NCI-H460 (cell line): Measurements from ENCODE around the gene ENTHD1. TPM values are rescaled to one million over a fixed set of nuclear protein-coding genes. Genes with fewer than 3 reads are reported as not detected.
A peak's percentile ranks its signal among the peaks of the same experiment; 100 is the strongest.
"Not testable (repeated sequence)": the region's sequence is repeated elsewhere in the genome, so short reads cannot be mapped to it uniquely, and the experiment has no call there.

Experiments used
- DNase-seq: peaks from one replicate; pipeline ENCODE4 v3.0.0-alpha.2; 2016; ENCODE audit warnings: low read depth; ENCODE audit errors: extremely low read depth
- total RNA-seq: library from RNA; depleted of rRNA; stranded (reverse); fragments of >200 nt; shearing (Covaris generic); gene quantifications from 2 replicates; pipeline ENCODE4 v1.2.3, GENCODE V29; 2014

The ENTHD1 gene
- total RNA-seq, 1 experiment from 2014 or later = not detected

DNA sequence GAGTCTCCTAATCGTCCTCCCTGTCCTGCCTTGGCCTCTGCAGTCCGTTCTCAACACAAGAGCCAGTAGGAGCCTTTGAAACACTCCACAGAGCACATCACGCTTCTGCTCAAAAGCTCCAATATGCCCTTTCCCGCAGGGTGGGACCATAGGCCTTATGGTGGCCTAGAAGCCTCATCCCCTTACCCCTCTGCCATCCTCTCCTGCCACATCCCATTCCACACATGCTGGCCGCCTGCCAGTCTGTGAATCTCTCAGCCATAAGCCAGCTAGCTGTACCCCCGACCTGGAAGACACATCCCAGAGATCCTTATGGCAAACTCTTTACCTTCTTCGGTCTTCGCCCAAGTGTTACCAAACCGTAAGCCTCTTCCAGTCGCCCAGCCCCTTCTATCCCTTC lies 157.8 kb downstream of the ENTHD1 start:
- no peak for DNase-seq

DNA sequence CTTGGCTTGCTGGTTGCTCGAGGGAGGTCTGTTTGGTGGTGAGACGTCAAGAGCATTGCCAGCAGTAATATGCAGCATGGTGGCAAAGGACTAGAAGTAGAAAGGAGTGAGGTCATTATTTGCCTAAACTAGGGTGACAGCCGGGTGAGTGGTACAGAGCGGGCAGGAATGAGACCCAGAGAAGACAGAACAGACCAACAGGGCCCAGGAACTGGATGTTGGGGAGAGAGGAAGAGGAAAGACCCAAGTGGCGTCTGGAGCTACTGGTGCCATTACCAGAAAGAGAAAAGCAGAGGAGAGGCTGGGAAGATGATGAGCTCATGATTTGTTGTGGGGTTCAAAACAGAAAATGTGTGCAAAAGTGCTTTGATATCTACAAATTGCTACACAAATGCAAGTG lies 158.7 kb downstream of the ENTHD1 start:
- DNase-seq = no peak

DNA sequence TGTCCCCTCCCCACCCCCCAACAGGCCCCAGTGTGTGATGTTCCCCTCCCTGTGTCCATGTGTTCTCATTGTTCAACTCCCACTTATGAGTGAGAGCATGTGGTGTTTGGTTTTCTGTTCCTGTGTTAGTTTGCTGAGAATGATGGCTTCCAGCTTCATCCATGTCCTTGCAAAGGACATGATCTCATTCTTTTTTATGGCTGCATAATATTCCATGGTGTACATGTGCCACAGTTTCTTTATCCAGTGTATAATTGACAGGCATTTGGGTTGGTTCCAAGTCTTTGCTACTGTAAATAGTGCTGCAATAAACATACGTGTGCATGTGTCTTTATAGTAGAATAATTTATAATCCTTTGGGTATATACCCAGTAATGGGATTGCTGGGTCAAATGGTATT lies 159.5 kb downstream of the ENTHD1 start:
- DNase-seq = not testable (repeated sequence)

- DNase-seq = no peak
Observed at GRCh38 chr22:39733191-39733590, 160.4 kb downstream of the ENTHD1 start.

GRCh38 chr22:39732625-39733024 lies 160.9 kb downstream of the ENTHD1 start:
- DNase-seq = no peak

GRCh38 chr22:39731881-39732555 lies 161.5 kb downstream of the ENTHD1 start:
- DNase-seq = no peak

GRCh38 chr22:39731481-39731880 lies 162.1 kb downstream of the ENTHD1 start:
- DNase-seq = no peak

DNA sequence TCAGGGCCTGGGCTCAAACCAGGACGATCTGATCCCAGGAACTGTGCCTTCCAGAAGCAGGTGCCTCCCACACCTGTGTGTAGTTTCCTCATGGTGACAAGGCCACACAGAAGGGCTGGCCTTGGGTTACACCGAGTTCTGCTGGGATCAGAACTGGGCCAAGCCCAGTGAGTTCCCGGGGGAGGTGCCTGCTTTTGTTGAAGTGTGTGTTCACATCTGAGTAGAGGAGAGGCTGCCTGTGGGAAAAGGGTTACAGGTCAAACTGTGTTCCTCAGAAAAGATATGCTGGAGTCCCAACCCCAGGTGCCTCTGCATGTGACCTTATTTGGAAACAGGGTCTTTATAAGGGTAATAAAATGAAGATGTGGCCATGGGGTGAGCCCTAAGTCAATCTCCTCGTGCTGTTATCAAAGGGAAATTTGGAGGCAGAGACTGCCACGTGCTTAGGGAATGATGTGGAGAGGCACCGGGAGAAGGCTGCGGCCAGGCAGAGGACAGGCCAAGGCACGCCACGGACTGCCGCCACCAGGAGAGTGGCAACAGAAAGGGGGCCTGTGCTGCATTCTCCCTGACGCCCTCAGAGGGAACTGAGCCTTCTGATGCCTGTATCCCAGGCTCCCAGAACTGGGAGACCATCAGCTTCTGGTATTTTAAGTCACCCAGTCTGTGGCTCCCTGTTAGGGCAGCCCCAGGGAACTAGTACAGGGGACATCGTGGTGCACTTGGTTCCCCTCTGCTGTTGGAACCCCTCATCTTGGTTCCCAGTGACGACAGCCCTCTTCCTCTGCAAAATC lies 164.2 kb downstream of the ENTHD1 start:
- DNase-seq = no peak

GRCh38 chr22:39728236-39728860 lies 165.2 kb downstream of the ENTHD1 start:
- no peak for DNase-seq

GRCh38 chr22:39727541-39727940 lies 166.0 kb downstream of the ENTHD1 start:
- DNase-seq = peak; percentile 7

DNA sequence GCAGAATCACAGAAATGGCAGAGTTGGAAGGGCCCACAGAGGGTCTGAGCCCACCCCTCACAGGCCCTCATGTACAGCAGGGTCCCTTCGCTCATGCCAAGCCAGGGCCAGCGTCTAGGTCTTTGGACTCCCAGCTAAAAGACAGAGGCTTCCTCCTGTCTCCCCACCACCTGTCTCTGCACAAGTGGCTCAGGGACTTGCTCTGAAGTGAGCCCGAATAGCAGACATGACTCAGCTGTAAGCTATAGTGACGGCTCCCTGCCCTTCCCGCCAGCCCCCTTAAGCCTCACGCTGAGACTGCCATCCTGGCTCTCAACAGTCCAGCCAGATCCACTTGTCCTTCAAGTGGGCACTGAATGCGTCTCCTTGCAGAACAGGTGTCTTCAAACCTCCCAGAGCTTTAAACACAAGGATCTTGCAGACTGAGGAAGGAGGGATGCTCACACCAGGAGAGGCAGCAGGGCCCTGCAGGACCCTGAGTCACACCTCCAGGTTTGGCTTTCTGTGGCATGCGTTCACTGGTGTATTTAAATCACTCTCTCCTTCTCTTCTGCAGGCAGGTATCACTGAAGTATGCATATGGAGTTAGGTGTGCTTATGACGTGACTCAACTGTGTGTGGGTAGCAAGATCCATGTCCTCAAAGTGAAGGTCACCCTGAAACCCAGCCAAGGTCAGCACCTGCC lies 168.1 kb downstream of the ENTHD1 start:
- no peak for DNase-seq

GRCh38 chr22:39724857-39725256 lies 168.7 kb downstream of the ENTHD1 start:
- no peak for DNase-seq

GRCh38 chr22:39724390-39724789 lies 169.2 kb downstream of the ENTHD1 start:
- no peak for DNase-seq

- no peak for DNase-seq
Observed at GRCh38 chr22:39723899-39724351, 169.6 kb downstream of the ENTHD1 start.

DNA sequence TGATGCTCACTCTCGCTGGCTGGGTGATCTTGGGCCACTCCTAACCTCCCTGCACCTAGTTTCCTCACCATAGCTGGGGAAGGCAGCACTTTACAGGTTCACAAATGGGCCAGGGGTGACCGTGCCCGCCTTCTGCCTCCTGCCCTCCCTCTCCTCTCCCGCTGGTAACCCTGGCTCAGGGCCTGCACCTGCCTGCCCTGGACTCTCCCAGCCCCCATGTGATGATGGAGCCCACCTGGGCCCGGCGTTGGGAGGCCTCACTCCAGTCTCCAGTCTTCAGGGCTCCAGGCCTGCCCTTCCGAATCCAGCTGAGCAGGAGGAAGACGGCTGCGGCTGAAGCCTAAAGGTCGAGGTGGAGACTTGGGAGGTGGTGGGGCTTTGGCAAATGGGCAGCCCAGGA lies 170.1 kb downstream of the ENTHD1 start:
- DNase-seq = no peak

- no peak for DNase-seq
Observed at GRCh38 chr22:39722501-39722900, 171.1 kb downstream of the ENTHD1 start.

- DNase-seq = no peak
Observed at GRCh38 chr22:39722032-39722325, 171.6 kb downstream of the ENTHD1 start.

DNA sequence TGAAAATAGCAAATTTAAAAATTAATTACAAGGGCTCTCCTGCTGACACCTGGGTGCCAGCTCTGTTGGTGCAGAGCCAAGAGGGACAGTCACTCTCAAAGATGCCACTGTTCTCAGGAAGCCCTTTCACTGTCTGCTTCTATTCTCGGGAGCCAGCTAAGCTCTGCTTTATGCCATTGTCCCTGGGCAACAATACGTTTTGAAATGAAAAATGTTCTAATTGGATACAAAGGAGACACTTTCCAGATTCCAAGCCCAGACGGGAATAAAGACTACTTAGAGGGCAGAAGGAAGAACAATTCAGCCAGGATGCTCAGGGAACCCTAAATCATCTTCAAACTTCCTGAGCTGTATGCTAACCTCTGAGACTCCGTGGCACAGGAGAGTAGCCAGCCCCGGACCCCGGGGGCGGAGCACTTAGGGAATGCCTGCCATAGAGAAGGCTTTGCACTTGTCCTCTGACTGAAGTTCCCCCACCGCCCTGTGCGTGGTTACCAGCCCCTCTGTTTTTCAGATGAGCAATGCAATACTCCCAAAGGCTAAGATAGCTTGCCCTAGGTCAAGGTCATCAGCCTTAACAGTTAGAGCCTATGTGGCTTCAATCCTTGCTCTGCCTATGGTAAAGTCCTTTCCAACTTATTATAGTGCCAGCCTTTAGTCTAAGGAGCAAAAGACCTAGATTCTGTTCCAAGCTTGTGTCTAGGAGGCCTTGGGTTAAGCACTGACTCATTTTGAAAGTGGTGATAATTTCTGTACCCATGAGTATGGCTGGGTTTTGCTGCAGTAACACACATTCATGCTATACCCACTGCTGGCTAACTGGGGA lies 172.1 kb downstream of the ENTHD1 start:
- DNase-seq = no peak

DNA sequence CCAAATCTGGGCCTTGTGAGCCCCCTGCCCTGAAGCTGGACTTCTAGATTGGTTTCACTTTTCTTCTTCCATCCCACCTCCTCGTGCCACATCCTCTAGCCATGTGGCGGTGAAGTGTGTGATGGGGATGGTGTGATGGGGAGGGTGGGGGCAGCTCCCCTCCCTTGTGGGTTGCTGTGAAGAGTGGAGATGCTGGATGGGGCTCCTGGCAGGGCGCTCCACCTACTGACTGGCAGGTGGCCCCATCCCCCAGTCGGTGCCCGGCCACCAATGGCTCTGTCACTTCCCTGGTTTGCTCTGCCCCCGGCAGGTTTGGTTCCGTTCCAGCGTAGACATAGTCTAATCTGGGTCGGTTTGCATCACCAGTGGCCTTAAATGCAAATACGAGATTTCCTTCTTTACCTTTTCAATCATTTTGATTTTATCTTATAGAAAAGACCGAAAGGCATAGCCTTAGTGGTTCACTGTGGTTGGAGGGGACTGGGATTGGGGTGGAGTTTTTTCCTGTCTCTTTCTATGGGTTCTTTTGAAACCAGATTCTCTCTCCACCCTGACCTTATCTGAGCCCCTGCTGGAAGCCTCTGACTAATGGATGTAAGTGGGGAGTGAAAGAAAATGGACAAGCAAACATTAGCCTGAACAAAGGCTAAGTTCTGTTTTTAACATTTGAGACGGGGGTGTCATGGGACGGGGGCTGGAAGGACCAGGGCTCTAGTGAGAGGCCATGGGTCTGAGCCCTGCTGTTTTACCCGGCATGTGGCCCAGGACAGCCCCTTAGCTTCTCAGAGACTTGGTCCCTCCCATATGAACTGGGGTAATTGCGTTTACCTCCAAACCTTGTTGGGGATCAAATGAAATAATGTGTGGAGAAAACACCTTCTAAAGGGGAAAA lies 173.8 kb downstream of the ENTHD1 start:
- no peak for DNase-seq
